GOT3 (cell line): ENCODE measurements around the gene CPXM2.

Experiments
- DNase-seq: peaks from one replicate; lab custom pipeline; 2025; ENCODE audit warnings: mixed read lengths; lab: John Stamatoyannopoulos, UW

The CPXM2 gene

DNA sequence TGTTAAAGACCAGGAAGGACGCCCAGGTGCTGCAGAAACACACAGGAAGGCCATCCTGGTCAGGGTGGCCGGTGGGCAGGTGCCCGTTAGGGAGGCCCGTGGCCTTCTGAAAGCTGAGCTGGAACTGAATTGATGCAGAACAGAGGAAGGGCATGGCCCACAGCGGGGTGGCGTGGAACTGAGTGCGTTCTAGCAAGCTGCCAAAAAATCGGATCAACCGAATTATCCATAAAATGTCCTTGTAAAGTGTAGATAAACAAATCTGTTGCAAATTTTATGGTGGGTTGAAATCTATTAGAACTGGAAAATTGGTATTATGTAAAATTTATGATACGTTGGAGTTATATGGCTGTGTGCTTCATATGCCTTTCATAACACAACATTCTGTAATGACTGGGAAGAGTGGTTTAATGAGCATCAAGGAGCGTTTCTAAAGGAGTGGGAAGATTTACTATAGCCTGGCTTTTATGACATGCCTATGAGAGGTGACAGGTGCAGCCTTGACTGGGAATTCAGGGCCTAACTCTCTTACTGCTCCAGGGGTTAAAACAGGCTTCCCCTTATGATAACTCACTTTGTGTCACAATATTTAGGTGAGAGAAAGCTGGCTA lies 117.4 kb downstream of the CPXM2 start:
- DNase-seq, result no peak

DNA sequence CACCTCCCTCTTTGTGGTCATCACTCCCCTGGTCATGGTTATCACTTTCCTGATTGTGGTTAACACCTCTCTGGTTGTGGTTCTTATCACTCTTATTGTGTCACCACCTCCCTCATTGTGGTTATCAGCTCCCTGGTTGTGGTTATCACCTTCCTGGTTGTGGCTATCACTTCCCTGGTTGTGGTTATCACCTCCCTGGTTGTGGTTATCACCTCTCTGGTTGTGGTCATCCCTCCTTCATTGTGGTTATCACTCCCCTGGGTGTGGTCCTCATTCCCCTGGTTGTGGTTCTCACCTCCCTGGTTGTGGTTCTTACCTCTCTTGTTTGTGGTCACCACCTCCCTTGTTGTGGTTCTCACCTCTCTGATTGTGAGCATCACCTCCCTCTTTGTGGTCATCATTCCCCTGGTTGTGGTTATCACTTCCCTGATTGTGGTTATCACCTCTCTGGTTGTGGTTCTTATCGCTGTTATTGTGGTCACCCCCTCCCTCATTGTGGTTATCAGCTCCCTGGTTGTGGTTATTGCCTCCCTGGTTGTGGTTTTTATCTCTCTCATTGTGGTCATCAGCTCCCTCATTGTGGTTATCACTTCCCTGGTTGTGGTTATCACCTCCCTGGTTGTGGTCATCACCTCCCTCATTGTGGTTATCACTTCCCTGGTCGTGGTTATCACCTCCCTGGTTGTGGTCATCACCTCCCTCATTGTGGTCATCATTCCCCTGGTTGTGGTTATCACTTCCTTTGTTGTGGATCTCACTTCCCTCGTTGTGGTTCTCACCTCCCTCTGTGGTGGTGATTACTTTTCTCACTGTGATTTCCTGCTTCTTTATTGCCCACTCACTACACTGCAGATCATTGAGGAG lies 118.7 kb downstream of the CPXM2 start:
- DNase-seq, result no peak

DNA sequence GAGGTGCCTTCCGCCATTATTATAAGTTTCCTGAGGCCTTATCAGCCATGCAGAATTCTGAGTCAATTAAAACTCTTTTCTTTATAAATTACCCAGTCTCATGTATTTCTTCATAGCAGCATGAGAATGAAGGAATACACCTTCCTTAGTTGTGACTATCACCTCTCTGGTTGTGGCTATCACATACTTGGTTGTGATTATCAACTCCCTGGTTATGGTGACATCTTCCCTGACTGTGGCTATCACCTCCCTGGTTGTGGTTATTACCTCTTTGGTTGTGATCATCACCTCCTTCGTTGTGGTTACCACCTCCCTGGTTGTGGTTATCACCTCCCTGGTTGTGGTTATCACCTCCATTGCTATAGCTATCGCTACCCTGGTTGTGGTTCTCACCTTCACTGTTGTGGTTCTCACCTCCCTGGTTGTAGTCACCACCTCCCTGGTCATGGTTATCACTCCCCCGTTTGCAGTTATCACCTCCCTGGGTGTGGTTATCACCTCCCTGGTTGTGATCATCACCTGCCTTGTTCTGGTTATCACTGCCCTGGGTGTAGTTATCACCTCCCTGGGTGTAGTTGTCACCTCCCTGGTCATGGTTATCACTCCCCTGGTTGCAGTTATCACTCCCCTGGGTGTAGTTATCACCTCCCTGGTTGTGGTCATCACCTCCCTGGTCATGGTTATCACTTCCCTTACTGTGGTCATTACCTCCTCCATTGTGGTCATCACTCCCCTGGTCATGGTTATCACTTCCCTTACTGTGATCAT lies 119.5 kb downstream of the CPXM2 start:
- DNase-seq, result no peak

DNA sequence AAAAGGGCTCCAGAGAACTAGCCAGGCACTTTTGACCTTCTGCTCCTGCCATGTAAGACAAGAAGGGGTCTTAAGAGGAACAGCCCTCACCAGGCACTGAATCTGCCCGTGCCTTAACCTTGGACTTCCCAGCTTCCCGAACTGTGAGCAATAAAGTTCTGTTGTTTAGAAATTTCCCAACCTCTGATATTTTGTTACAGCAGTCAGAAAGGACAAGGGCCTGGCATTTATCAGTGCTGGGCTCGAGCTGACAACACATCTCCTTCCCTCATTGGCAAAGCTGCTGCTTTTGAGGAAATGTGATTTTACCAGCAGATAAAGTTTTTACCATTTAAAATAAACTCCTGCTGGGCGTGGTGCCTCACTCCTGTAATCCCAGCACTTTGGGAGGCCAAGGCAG lies 122.0 kb downstream of the CPXM2 start:
- no peak for DNase-seq

DNA sequence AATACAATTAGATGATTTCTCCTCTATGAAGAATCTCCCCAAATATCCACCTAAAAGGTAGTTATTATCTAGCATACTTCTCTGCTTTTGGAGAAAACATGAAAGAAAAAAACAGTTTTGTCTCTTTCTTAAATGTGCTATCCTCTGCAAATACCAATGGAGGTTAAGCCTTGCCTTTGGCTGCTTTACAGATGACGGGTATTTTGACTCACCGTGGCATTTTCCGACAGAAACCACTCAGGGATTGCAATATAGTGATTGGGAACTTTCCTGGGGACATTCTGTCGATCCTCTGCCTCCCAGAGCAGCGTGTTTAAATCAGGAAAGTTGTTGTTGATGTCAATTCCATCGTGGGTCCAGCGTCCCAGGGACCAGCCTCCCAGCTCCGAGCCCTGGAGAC lies 124.8 kb downstream of the CPXM2 start:
- DNase-seq, result no peak

DNA sequence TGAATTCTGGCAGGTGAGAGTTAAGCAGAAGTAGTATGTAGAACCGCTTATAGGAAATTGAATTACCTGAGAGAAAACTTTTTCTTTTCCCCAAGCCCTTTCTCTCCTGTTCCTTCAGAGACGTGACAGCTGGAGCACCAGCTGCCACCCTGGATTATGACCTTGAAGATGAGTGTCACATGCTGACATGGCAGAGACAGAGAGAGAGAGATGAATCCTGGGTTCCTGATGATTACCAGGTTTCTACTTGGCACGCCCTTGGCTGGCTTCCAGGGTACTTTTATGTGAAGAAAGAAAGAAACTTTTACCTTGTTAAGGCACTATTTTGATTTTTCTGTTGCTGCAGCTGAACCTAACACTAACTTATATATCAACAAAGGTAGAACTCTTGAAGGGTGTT lies 125.6 kb downstream of the CPXM2 start:
- no peak for DNase-seq

DNA sequence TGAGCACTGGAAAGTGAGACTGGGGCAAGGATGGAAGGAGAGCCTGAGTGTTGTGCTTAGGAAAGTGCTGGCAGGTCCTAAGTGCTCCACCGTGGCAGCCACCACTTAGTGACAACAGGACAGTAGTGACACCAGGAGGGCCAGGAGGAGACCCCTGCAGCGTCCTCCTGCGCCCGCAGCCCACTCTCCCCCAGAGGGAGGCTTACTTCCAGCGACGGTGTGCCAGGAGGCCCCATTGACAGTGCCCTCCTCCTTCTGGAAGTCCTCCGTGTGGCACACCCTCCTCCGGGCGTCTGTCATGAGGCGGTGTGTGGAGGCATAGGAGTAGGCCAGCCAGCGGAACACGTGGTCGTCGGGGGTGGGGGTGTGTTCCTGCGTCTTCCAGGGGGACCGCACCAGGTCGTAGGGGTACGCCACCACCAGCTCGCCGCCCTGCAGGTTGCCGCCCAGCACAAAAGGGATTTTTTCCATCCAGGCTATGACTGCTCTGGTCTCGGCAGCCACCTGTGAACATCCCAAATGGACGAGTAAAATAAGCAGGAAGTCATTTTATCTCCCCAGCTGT lies 129.9 kb downstream of the CPXM2 start:
- no peak for DNase-seq

DNA sequence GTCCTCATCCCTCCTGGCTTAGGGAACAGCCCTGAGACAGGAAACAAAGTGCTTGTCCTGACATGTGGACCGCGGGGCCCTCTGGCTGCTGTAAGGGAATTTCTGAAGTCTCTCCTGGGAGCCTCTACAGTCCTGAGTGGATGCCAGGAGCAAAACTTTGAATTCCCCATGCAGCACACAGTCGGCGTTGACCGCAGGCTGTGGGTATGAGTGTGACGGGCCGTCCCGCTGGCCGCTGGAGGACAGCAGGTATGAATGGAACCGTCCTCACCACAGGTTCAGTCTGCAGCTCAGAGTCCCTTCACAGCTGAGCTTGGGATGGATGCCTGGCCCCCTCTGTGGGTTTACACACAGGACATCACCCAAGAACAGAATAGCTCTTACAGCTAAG lies 130.6 kb downstream of the CPXM2 start:
- no peak for DNase-seq

DNA sequence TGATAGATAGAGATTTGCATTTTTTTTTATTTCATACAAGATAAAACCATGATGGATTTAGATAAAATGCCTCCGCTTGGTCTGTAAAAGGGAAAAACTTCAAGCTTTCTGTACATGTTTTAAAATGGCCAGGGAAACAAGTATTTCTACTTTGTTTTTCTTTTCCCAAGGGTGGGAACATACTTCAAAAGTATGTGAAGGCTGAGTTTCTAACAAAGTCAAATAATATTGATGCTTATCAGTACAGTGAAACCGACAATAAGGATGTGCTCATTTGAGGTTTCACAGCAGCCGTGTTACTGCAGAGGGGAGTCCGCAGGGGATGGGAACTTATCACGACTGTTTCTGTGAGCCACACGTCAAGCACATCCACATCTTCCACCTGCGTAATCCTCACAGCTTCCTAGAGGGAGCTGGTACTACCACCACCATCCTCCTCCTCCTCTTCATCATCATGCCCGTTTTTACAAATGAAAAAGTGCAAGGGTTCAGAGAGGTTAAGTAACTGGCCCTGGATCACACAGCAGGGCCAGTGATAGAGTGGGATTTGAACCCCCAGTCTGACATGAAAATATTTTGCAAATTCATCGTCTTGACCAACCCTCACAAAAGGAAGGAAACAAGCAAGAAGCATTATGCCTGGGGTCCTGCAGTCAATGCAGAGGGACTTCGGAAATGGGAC lies 131.1 kb downstream of the CPXM2 start:
- no peak for DNase-seq

DNA sequence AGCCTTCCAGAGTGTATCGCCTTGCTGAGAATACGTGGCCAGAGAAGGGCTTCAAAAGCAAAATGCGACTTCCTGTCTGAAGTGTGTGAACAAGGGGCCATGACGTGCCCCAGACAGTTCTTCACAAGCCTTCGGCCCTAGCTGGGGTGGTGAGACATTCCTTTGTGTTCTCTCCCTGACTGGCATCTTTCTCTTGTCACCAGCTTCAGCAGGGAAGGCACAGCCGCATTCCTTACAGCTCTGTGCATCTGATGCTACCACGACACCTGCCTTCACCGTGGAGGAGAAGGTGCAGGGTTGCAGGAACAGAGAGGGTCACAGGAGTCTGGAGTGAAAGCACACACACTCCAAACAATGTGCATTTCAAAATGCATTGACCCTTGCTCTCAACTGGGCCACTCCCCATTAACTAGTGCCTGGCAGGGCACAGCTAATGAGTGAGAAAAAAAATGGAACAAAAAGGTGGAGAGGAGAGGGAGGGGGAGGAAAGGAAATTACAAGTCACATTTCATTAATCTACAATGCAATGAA lies 132.0 kb downstream of the CPXM2 start:
- DNase-seq, result no peak

DNA sequence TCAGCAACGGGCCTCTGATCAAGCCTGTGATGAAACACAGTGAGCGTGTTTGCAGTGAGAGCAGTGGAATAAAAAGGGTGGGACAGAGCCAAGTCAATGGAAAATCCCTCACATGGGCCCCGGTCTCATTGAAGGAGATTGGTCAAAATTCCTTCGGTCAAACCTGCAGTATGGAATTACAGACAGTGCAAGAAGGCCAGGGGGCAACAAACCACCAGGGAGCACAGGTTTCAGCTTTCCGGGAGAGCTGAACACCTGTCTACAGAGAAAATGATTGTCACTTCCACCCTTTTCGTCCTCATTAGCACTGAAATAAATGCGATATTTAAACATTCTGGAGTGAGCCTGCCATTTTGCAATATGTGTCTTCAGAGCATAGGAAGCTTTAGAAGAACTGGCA lies 132.6 kb downstream of the CPXM2 start:
- DNase-seq, result no peak

DNA sequence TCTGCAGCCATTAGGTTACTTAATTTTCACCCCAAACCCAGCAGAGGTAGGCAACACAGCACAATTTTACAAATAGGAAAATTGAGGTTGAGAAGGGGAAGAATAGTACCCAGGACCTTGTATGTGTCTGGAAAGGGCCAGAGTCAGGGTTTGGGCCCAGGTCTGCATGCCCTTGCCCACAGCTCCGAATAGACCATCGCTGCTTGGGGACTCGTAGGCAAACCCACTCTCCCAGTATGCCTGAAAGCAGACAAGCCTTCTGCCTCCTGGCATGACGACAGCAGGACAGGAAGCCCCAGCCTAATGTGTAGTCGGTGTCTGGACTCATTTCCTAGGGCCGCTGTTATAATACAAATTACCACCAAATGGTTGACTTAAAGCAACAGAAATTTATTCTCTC lies 133.8 kb downstream of the CPXM2 start:
- no peak for DNase-seq

DNA sequence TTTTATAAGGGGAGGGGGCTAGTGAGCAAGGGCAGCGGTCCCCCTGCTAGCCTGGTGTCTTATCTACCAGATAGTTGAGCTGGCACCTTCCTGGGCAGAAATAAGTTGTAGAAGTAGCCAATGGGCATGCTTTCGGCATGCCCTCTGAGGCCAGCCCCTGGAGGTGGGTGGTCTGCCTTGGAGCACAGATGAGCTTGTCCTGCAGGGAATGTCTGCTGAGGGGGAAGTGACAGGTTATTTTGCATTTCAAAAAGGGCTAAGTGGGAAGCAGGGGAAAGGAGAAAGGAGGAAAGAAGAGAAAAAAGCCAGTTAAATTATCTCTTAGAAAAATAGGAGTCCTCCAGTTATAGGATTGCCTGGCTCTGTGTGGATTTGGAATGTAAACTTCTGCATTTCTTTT lies 136.5 kb downstream of the CPXM2 start:
- DNase-seq, result no peak

DNA sequence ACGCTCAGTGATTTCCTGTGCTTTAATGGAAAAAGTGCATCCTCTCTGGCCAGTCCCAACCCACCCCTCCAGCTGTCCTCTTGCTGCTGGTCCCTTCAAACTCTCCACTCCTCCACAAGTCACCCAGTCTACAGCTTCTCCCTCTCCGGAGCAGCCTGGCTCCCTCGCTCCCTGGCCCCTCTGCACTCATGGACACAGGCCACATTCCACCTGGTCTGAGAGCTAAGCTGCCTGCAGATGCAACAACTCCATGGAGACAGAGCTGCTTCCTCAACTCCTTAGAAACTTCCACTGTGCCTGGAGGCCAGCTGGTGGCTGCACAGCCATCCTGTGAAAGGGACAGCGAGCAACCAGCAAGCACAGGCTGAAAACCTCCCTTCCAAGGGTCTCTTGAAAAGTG lies 137.5 kb downstream of the CPXM2 start:
- DNase-seq, result no peak

DNA sequence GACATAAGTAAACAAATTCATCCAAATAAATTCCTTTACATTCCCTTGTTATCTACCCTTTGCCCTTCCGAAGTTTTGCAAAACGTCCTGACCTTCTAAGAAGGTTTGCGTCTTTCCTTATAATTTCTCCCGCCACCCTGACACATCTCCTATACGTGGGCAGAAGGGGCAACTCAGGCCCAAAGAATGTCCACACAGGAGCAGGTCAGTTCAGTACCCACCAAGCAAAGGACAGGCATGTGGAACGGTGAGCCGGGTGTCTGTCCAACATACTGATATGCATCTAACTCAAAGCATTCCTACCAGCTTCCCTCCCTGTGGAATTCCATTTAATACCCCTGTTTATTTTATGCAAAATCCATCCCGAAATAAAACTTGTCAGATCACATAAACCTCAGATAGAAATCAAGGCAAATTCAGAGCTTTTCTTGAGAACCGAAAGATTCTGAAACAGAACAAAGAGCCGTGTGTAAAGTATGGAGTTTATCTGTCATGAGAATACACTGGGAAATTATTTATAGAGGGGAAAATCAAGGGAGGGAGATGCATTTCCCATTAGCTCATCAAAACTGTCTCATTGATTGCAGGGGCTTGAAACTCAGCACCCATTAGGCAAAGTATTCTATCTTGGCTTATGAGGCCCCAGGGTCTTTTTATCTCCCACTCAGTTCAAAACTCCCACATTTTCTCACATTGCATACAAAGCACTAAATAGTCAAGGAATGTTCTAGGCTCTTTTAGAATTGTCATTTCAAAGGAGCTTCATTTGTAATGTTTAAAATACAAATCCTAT lies 140.1 kb downstream of the CPXM2 start:
- no peak for DNase-seq

DNA sequence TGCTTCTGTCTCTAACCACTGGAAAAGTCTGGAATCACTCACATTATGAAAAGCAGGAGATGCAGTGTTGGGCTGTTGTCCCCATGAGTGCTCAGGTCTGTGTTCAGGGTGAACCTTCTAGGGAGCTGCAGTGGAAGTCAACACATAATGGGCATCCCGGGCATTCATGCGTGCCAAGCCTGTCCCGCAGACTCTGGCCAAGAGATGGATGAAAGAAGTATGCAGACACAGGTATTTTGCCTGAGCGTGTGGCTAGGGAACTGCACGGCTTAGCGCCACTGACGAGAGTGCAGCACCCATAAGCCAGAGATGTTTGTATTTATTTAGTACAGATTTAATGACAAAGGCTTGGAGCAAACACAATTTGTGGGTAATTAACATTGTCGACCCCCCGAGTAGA lies 140.7 kb downstream of the CPXM2 start:
- DNase-seq, result no peak

DNA sequence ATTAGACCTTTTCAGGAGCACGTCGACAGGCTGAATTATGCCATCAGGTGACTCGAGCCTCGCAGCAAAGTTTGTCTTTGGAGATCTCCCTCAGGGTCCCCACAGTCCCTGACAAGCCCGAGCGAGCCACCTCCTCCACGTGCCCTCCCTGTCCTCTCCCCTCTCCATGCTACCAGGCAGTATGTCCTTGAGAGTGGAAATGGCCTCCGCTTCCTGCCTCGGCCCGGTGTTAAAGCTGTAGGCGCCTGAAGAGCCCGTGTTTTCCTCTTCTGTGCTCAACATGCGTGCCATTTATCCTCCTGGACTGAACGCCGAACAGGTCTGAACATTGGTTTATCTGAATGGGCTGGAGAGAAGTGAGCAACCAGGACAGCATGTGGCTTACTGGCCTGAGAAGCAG lies 142.9 kb downstream of the CPXM2 start:
- DNase-seq, result no peak

DNA sequence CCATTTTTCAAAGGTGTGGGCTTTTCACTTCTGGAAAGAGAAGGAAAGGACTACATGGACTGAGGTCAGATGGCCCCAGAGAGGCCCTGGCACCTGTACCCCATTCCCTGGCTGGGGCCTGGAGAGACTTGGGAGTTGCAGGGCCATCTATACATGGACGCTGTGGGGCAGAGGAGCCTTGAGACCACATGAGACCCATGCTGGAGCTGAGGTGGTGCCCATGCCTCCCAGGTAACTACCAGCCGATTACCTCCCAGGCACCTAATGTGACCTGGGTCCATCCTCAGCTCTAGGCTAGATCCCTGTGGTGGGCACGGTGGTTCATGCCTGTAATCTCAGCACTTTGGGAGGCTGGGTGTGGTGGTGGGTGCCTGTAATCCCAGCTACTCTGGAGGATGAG lies 144.2 kb downstream of the CPXM2 start:
- DNase-seq, result no peak

DNA sequence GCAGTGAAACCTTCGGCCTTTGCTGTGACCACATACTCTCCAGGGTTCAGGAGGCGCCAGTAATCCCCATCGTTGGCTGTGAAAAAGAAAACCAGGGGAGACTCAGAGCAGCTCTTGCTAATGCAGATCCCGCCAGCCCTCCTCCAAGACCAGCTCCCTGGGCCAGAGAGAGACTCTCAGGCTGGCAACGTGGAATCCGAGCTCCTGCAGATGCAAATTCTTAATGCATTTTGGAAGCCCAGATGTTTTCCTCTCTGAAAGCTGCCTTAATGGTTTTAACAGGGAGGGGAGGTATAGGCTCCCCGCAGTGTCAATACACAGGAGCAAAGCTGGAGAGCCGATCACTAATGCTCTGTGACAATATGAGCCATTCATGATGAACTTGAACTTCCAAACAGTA lies 144.7 kb downstream of the CPXM2 start:
- no peak for DNase-seq

DNA sequence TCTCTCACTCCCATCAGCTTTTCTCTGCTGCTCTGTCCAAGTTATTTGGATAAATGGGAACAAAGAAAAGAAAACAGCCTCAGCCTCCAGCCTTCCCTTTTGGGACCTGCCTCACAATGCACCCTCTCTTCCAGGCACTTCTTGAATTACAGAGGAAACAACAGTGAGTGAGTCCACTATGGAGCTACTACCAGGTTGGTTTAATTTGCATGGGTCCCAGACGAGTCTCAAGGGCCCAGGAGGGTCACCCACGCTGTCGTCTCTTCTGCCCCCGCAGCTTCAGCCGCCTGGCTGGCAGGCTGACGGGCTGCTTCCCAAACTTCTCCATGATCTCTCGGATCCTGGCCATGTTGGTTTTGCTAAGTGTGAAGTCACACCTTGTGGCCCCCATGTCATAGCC lies 145.1 kb downstream of the CPXM2 start:
- no peak for DNase-seq

DNA sequence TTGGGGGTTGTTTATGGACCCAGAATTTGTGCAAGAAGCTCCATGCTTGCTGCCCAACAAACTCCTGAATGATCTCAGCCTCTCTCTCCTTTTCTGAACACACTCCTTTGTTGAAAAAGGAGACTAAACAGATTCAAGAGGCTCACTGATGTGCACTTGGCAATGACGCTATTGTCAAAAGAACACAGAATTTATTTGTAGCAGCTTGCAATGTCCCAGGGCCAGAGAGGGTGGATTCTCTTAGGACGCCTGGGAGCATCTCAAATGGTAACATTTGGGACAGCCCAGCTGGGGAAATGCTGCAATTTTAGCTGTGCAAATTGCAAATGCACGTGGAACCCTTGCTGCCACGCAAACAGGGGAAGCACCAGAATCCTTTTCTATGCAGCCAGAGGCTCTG lies 145.5 kb downstream of the CPXM2 start:
- DNase-seq, result no peak
